Prostate gland (tissue), 2 donors: Measurements from ENCODE around the gene REN. TPM values are rescaled to one million over a fixed set of nuclear protein-coding genes. Genes with fewer than 3 reads are reported as not detected.

ENCODE experiments used
- DNase-seq: peaks from one replicate; pipeline ENCODE4 v3.0.0-alpha.2; 2019; ENCODE audit warnings: low spot score
- H3K27ac ChIP-seq, 2 donors: fragments of 200-600 bp; sonication (generic); 2 replicates each; pipeline ENCODE4 v1.5.1; 2017 to 2019
- H3K27me3 ChIP-seq: fragments of 200-600 bp; sonication (generic); replicated peaks from 2 replicates; pipeline ENCODE4 v1.5.1; 2019; ENCODE audit not compliant: insufficient read depth
- H3K36me3 ChIP-seq, 2 donors: fragments of 200-600 bp; sonication (generic); 1 replicate in 1 of 2; 2 replicates in 1 of 2; pipeline versions ENCODE4 v1.5.1 to v1.8.1; 2017 to 2019
- H3K4me1 ChIP-seq: fragments of 200-600 bp; sonication (generic); replicated peaks from 2 replicates; pipeline ENCODE4 v1.5.1; 2019
- H3K4me3 ChIP-seq, 2 donors: fragments of 200-600 bp; sonication (generic); 2 replicates each; pipeline ENCODE4 v1.5.1; 2017 to 2019
- H3K9me3 ChIP-seq: fragments of 200-600 bp; sonication (generic); 2 replicates; pipeline ENCODE4 v1.5.1; 2017
- POLR2A ChIP-seq: fragments of 450-650 bp; IDR thresholded peaks from one replicate; pipeline ENCODE4 v1.6.1; 2016; ENCODE audit warnings: antibody characterized with exemption, mild to moderate bottlenecking
- POLR2AphosphoS5 ChIP-seq: sonication (generic); formaldehyde crosslinking; IDR thresholded peaks from one replicate; pipeline ENCODE4 v1.6.1; 2017; ENCODE audit warnings: antibody characterized with exemption
- WGBS: methylation state at CpG from one replicate; pipeline ENCODE4 v1.1.5; 2018; 5-methylcytosine and 5-hydroxymethylcytosine counted together
- intact Hi-C: fragments of 100-400 bp; cut with DNase I; formaldehyde crosslinking; loops from one replicate; pipeline ENCODE4 v1.14.2; 2022
- total RNA-seq, 2 donors: library from RNA; depleted of rRNA; stranded (reverse); fragments of >200 nt; gene quantifications; one replicate each; pipeline ENCODE4 v1.1.0, GENCODE V29; 2016
- TF ChIP-seq, protein P1 (sequence below), 4 experiments: fragments of 200-600 bp in 2 of 4; fragments of 450-650 bp in 2 of 4; sonication (generic) in 2 of 4; IDR thresholded peaks; 1 replicate in 3 of 4; 2 replicates in 1 of 4; pipeline ENCODE4 v1.5.1; 2016 to 2019; ENCODE audit warnings: antibody characterized with exemption in 4 of 4, mild to moderate bottlenecking in 2 of 4, moderate library complexity in 2 of 4

The REN gene
- total RNA-seq, 2 donors from 2014 or later: 0.36 TPM; not detected in 1

- DNase-seq: no peak
- no peaks in the 10 kb centered on the region for H3K4me1 ChIP-seq
- WGBS: 93% methylated on average over 5 of the region's 5 CpGs
- H3K4me3 ChIP-seq: no peak overlapping the region
- no peak overlapping the region for H3K27ac ChIP-seq
- H3K9me3 ChIP-seq: no peaks in the 10 kb centered on the region
- H3K27me3 ChIP-seq: no peaks in the 10 kb centered on the region
- intact Hi-C loops: no loop called here
- TF ChIP-seq, protein P1, sequence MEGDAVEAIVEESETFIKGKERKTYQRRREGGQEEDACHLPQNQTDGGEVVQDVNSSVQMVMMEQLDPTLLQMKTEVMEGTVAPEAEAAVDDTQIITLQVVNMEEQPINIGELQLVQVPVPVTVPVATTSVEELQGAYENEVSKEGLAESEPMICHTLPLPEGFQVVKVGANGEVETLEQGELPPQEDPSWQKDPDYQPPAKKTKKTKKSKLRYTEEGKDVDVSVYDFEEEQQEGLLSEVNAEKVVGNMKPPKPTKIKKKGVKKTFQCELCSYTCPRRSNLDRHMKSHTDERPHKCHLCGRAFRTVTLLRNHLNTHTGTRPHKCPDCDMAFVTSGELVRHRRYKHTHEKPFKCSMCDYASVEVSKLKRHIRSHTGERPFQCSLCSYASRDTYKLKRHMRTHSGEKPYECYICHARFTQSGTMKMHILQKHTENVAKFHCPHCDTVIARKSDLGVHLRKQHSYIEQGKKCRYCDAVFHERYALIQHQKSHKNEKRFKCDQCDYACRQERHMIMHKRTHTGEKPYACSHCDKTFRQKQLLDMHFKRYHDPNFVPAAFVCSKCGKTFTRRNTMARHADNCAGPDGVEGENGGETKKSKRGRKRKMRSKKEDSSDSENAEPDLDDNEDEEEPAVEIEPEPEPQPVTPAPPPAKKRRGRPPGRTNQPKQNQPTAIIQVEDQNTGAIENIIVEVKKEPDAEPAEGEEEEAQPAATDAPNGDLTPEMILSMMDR (IDR thresholded peaks at IDR 0.05): no peak
- TF ChIP-seq POLR2AphosphoS5: no peak
- TF ChIP-seq POLR2A: no peak
- no peaks in the 10 kb centered on the region for H3K36me3 ChIP-seq
Measured at GRCh38 chr1:204167730-204168129, 1.6 kb upstream of the REN start.

DNA sequence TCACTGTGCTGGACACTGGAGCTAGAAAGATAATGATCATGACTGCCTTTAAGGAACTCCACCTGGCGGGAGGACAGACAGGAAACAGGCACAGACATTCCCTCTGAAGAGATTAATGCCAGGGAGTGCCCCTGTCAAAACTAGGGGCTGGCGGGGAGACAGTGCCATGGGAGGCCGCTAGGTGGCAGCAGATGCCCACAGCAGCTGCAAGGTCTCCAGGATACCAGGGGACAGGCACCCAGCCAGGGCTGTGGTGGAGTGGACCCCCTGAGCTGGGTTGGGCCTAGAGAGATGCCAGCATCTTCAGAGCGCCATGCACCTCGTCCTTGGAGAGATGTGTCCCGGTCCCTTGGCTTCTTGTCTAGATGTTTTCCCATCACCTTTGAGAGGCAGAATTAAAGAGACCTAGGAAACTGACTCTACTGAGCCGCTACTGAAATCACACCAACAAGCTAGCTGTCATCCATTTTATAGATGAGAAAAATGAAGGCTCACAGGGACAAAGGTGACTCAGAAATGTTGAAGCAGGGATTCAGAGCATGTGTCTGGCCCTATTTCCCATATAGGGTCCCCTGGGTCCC lies 3.6 kb downstream of the REN start:
- TF ChIP-seq, protein P1 (IDR thresholded peaks at IDR 0.05): peak; percentile 96 to 100 (median 99)
- TF ChIP-seq POLR2A (no peak), POLR2AphosphoS5 (peak; percentile 89)
- Histone ChIP-seq H3K4me3 (no peak overlapping the region), H3K27ac (no peak overlapping the region), H3K36me3 (no peaks in the 10 kb centered on the region), H3K4me1 (no peaks in the 10 kb centered on the region), H3K9me3 (no peaks in the 10 kb centered on the region), H3K27me3 (no peaks in the 10 kb centered on the region)
- peak; percentile 90 for DNase-seq
- intact Hi-C loops: loop anchor here (1.0 to 5.0 kb wide), 3 partner anchors 45 to 340 kb away; no protein-coding TSS in a partner anchor
- 16% methylated on average over 7 of the region's 7 CpGs for WGBS

- no peak for DNase-seq
- H3K4me3 ChIP-seq: no peak overlapping the region
- TF ChIP-seq POLR2A (no peak), POLR2AphosphoS5 (no peak)
- TF ChIP-seq, protein P1 (IDR thresholded peaks at IDR 0.05): no peak
- H3K36me3 ChIP-seq: no peaks in the 10 kb centered on the region
- H3K4me1 ChIP-seq: no peaks in the 10 kb centered on the region
- H3K27ac ChIP-seq: no peak overlapping the region
- 49% methylated on average over 14 of the region's 14 CpGs for WGBS
- no peaks in the 10 kb centered on the region for H3K27me3 ChIP-seq
- intact Hi-C loops: loop anchor here (1.0 to 5.0 kb wide), 3 partner anchors 45 to 340 kb away; no protein-coding TSS in a partner anchor
- H3K9me3 ChIP-seq: no peaks in the 10 kb centered on the region
Measured at GRCh38 chr1:204161609-204162493, 4.3 kb downstream of the REN start.

DNA sequence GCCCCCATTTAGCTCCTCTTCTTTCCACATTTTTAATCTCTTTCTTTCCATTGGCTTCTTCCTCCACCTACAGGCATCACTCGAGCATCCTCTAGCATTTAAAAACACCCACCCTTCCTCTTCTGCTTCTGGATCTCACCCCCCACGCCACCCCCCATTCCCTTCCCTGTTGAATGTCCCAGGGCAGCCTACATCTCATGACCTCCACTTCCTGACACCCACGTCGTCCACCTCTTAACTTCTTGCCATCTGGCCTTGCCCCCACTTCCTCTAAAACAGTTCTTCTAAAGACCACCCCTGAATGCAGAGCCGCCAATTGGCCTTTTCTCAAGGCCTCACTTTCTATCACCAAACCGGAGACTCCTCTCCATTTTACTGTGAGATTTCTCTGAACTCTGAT lies 8.2 kb downstream of the REN start:
- DNase-seq: no peak
- intact Hi-C loops: no loop called here
- no peaks in the 10 kb centered on the region for H3K36me3 ChIP-seq
- no peaks in the 10 kb centered on the region for H3K4me1 ChIP-seq
- H3K9me3 ChIP-seq: no peaks in the 10 kb centered on the region
- TF ChIP-seq POLR2A (no peak), POLR2AphosphoS5 (no peak)
- TF ChIP-seq, protein P1 (IDR thresholded peaks at IDR 0.05): no peak
- no peak overlapping the region for H3K27ac ChIP-seq
- WGBS: 80% methylated on average over 6 of the region's 6 CpGs
- no peaks in the 10 kb centered on the region for H3K27me3 ChIP-seq
- no peak overlapping the region for H3K4me3 ChIP-seq
